Measurements from ENCODE around the gene DLGAP1. TPM values are rescaled to one million over a fixed set of nuclear protein-coding genes. Genes with fewer than 3 reads are reported as not detected.

DLGAP1 gene
- total RNA-seq, 1 experiment from 2014 or later = 0.39 TPM

- TF ChIP-seq, protein P1, sequence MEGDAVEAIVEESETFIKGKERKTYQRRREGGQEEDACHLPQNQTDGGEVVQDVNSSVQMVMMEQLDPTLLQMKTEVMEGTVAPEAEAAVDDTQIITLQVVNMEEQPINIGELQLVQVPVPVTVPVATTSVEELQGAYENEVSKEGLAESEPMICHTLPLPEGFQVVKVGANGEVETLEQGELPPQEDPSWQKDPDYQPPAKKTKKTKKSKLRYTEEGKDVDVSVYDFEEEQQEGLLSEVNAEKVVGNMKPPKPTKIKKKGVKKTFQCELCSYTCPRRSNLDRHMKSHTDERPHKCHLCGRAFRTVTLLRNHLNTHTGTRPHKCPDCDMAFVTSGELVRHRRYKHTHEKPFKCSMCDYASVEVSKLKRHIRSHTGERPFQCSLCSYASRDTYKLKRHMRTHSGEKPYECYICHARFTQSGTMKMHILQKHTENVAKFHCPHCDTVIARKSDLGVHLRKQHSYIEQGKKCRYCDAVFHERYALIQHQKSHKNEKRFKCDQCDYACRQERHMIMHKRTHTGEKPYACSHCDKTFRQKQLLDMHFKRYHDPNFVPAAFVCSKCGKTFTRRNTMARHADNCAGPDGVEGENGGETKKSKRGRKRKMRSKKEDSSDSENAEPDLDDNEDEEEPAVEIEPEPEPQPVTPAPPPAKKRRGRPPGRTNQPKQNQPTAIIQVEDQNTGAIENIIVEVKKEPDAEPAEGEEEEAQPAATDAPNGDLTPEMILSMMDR (IDR thresholded peaks at IDR 0.05 in 2 of 3, conservative IDR thresholded peaks at IDR 0.05 in 1 of 3; ENCODE audit: borderline replicate concordance in 1 of 3, insufficient read depth in 1 of 3, low read depth in 2 of 3, low read length in 2 of 3) = no peak
- no peak for TF ChIP-seq CBX3 (IDR thresholded peaks at IDR 0.05; ENCODE audit: low read depth)
- no peak for TF ChIP-seq MAX (IDR thresholded peaks at IDR 0.05)
- TF ChIP-seq SRF (IDR thresholded peaks at IDR 0.05; ENCODE audit: low read depth) = no peak
Observed at GRCh38 chr18:3821524-3821923, 633.6 kb downstream of the DLGAP1 start (continued).

GRCh38 chr18:3819961-3820360 lies 635.1 kb downstream of the DLGAP1 start:
- Histone ChIP-seq H3K9me2 (ENCODE audit: insufficient read depth) (no peaks in the 10 kb centered on the region), H2AFZ (ENCODE audit: low read depth, low read length, poor library complexity, severe bottlenecking) (no peak overlapping the region), H3K4me3 (replicated peaks in 1 of 2; ENCODE audit: low read depth in 1 of 2, low read length in 2 of 2) (no peak overlapping the region), H3K4me1 (ENCODE audit: control insufficient read depth in 1 of 2, insufficient read depth in 2 of 2, low read length in 2 of 2) (peaks cover 2 to 5% of the 10 kb centered on the region in 2 experiments; a peak in 2 of 4 replicates), H3K27me3 (ENCODE audit: insufficient read depth, low read length) (no peaks in the 10 kb centered on the region), H4K20me1 (ENCODE audit: insufficient read depth) (no peaks in the 10 kb centered on the region), H3K27ac (ENCODE audit: low read depth, low read length) (no peak overlapping the region), H3K79me2 (ENCODE audit: insufficient read depth, low read length) (no peaks in the 10 kb centered on the region), H3K9me3 (ENCODE audit: control insufficient read depth in 1 of 2, insufficient read depth in 1 of 2, low read depth in 1 of 2, low read length in 2 of 2) (no peaks in the 10 kb centered on the region), H3K9ac (ENCODE audit: low read length) (no peak overlapping the region), H3K4me2 (ENCODE audit: low read length) (no peak overlapping the region), H3K36me3 (ENCODE audit: control insufficient read depth in 1 of 2, insufficient read depth in 2 of 2, low read length in 2 of 2) (no peaks in the 10 kb centered on the region)
- no peak for ATAC-seq
- RAD21 ChIA-PET (ENCODE audit: low non-redundant PET in 1 of 2, low total read pairs in 2 of 2, uncharacterized antibody in 2 of 2, unreplicated experiment in 2 of 2) = no interaction called here
- DNase-seq (ENCODE audit: low read depth, low spot score) = no peak
- CTCF ChIA-PET = no interaction called here
- intact Hi-C loops (cut with micrococcal nuclease) = no loop called here
- POLR2A ChIA-PET = no interaction called here
- no TSS peak for BruUV-seq (replicated peaks)
- TF ChIP-seq, protein P2, sequence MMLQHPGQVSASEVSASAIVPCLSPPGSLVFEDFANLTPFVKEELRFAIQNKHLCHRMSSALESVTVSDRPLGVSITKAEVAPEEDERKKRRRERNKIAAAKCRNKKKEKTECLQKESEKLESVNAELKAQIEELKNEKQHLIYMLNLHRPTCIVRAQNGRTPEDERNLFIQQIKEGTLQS (IDR thresholded peaks at IDR 0.05) = no peak
- no peak for TF ChIP-seq FOSL1 (IDR thresholded peaks at IDR 0.05; ENCODE audit: low read depth)
- no peak for TF ChIP-seq MAX (IDR thresholded peaks at IDR 0.05)
- TF ChIP-seq POLR2AphosphoS5 (IDR thresholded peaks at IDR 0.05; ENCODE audit: low read depth, low read length) = no peak
- TF ChIP-seq SIN3A (IDR thresholded peaks at IDR 0.05; ENCODE audit: low read depth) = no peak
- TF ChIP-seq SRF (IDR thresholded peaks at IDR 0.05; ENCODE audit: low read depth) = no peak
- no peak for TF ChIP-seq EGR1 (IDR thresholded peaks at IDR 0.05; ENCODE audit: low read depth)
- TF ChIP-seq POLR2A (IDR thresholded peaks at IDR 0.05; ENCODE audit: borderline replicate concordance, extremely low read depth, insufficient read depth, insufficient read length) = no peak
- TF ChIP-seq, protein P3, sequence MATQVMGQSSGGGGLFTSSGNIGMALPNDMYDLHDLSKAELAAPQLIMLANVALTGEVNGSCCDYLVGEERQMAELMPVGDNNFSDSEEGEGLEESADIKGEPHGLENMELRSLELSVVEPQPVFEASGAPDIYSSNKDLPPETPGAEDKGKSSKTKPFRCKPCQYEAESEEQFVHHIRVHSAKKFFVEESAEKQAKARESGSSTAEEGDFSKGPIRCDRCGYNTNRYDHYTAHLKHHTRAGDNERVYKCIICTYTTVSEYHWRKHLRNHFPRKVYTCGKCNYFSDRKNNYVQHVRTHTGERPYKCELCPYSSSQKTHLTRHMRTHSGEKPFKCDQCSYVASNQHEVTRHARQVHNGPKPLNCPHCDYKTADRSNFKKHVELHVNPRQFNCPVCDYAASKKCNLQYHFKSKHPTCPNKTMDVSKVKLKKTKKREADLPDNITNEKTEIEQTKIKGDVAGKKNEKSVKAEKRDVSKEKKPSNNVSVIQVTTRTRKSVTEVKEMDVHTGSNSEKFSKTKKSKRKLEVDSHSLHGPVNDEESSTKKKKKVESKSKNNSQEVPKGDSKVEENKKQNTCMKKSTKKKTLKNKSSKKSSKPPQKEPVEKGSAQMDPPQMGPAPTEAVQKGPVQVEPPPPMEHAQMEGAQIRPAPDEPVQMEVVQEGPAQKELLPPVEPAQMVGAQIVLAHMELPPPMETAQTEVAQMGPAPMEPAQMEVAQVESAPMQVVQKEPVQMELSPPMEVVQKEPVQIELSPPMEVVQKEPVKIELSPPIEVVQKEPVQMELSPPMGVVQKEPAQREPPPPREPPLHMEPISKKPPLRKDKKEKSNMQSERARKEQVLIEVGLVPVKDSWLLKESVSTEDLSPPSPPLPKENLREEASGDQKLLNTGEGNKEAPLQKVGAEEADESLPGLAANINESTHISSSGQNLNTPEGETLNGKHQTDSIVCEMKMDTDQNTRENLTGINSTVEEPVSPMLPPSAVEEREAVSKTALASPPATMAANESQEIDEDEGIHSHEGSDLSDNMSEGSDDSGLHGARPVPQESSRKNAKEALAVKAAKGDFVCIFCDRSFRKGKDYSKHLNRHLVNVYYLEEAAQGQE (IDR thresholded peaks at IDR 0.05; ENCODE audit: low read depth) = no peak
- TF ChIP-seq, protein P1 (IDR thresholded peaks at IDR 0.05 in 2 of 3, conservative IDR thresholded peaks at IDR 0.05 in 1 of 3; ENCODE audit: borderline replicate concordance in 1 of 3, insufficient read depth in 1 of 3, low read depth in 2 of 3, low read length in 2 of 3) = no peak
- no peak for TF ChIP-seq RAD21 (IDR thresholded peaks at IDR 0.05; ENCODE audit: low read depth)
- no peak for TF ChIP-seq EZH2 (IDR thresholded peaks at IDR 0.05)

Measured in HCT116 (cell line).